H9 (cell line): Measurements from ENCODE around the gene DLX6. TPM values are rescaled to one million over a fixed set of nuclear protein-coding genes. Genes with fewer than 3 reads are reported as not detected.

Experiments
- DNase-seq: peaks from one replicate; pipeline ENCODE4 v3.0.0-alpha.2; 2017
- H2AFZ ChIP-seq: one replicate; pipeline ENCODE4 v1.6.1; 2013; ENCODE audit warnings: mild to moderate bottlenecking, low read length, control low read depth, moderate library complexity
- H2AK5ac ChIP-seq: 2 replicates; pipeline ENCODE4 v1.6.1; 2013; ENCODE audit warnings: low read length, control low read depth, mixed read lengths; ENCODE audit not compliant: insufficient read length
- H2BK120ac ChIP-seq: one replicate; pipeline ENCODE4 v1.6.1; 2013; ENCODE audit warnings: low read depth, mild to moderate bottlenecking, low read length, control low read depth, inconsistent platforms; ENCODE audit not compliant: poor library complexity, severe bottlenecking
- H2BK12ac ChIP-seq: 2 replicates; pipeline ENCODE4 v1.6.1; 2013; ENCODE audit warnings: low read length, control low read depth, mixed read lengths, low read depth; ENCODE audit not compliant: insufficient read length
- H2BK15ac ChIP-seq: 2 replicates; pipeline ENCODE4 v1.6.1; 2013; ENCODE audit warnings: low read depth, low read length, control low read depth
- H2BK20ac ChIP-seq: one replicate; pipeline ENCODE4 v1.6.1; 2013; ENCODE audit warnings: low read depth, mild to moderate bottlenecking, low read length, control low read depth, inconsistent platforms; ENCODE audit not compliant: poor library complexity, severe bottlenecking
- H2BK5ac ChIP-seq: 2 replicates; pipeline ENCODE4 v1.6.1; 2013; ENCODE audit warnings: low read length, control low read depth, mixed read lengths; ENCODE audit not compliant: insufficient read length
- H3K14ac ChIP-seq: 2 replicates; pipeline ENCODE4 v1.6.1; 2013; ENCODE audit warnings: low read length, control low read depth; ENCODE audit not compliant: insufficient read depth
- H3K18ac ChIP-seq: 2 replicates; pipeline ENCODE4 v1.6.1; 2013; ENCODE audit warnings: low read depth, mild to moderate bottlenecking, mixed read lengths, low read length, control low read depth; ENCODE audit not compliant: insufficient read length
- H3K23ac ChIP-seq: 2 replicates; pipeline ENCODE4 v1.6.1; 2013; ENCODE audit warnings: low read length, control low read depth, mixed read lengths, low read depth; ENCODE audit not compliant: insufficient read length
- H3K23me2 ChIP-seq: 2 replicates; pipeline ENCODE4 v1.6.1; 2013; ENCODE audit warnings: low read depth, mild to moderate bottlenecking, mixed read lengths, low read length, control low read depth; ENCODE audit not compliant: insufficient read length, poor library complexity, severe bottlenecking
- H3K27ac ChIP-seq: 2 replicates; pipeline ENCODE4 v1.5.1; 2013; ENCODE audit warnings: low read length, control low read depth, mixed read lengths, low read depth; ENCODE audit not compliant: insufficient read length
- H3K27me3 ChIP-seq: 2 replicates; pipeline ENCODE4 v1.6.1; 2013; ENCODE audit warnings: low read length, control low read depth, inconsistent platforms; ENCODE audit not compliant: insufficient read depth
- H3K4ac ChIP-seq: 2 replicates; pipeline ENCODE4 v1.6.1; 2013; ENCODE audit warnings: low read depth, mild to moderate bottlenecking, control low read depth, inconsistent platforms, low read length, moderate library complexity
- H3K4me1 ChIP-seq: 2 replicates; pipeline ENCODE4 v1.6.1; 2013; ENCODE audit warnings: low read length, control low read depth, inconsistent platforms; ENCODE audit not compliant: insufficient read depth
- H3K4me2 ChIP-seq: 2 replicates; pipeline ENCODE4 v1.6.1; 2013; ENCODE audit warnings: low read length, control low read depth, mixed read lengths; ENCODE audit not compliant: insufficient read length, insufficient read depth
- H3K56ac ChIP-seq: 2 replicates; pipeline ENCODE4 v1.6.1; 2013; ENCODE audit warnings: low read depth, mild to moderate bottlenecking, mixed read lengths, low read length, control low read depth; ENCODE audit not compliant: insufficient read length
- H3K79me1 ChIP-seq: 2 replicates; pipeline ENCODE4 v1.6.1; 2013; ENCODE audit warnings: low read depth, mild to moderate bottlenecking, moderate library complexity, low read length, control low read depth, inconsistent platforms; ENCODE audit not compliant: insufficient read depth, poor library complexity, severe bottlenecking
- H3K79me2 ChIP-seq: 2 replicates; pipeline ENCODE4 v1.6.1; 2013; ENCODE audit warnings: low read length, control low read depth, inconsistent platforms; ENCODE audit not compliant: insufficient read depth
- H3K9ac ChIP-seq: 2 replicates; pipeline ENCODE4 v1.6.1; 2013; ENCODE audit warnings: low read length, control low read depth, mixed read lengths; ENCODE audit not compliant: insufficient read length; ENCODE audit errors: extremely low read depth
- H3K9me3 ChIP-seq: one replicate; pipeline ENCODE4 v1.6.1; 2013; ENCODE audit warnings: low read depth, low read length, inconsistent platforms; ENCODE audit not compliant: control insufficient read depth
- H3T11ph ChIP-seq: one replicate; pipeline ENCODE4 v1.6.1; 2013; ENCODE audit warnings: mild to moderate bottlenecking, low read length, control low read depth, inconsistent platforms
- H4K20me1 ChIP-seq: one replicate; pipeline ENCODE4 v1.6.1; 2013; ENCODE audit not compliant: control insufficient read depth, insufficient read length, insufficient read depth
- H4K5ac ChIP-seq: 2 replicates; pipeline ENCODE4 v1.6.1; 2013; ENCODE audit warnings: low read depth, mild to moderate bottlenecking, mixed read lengths, low read length, control low read depth; ENCODE audit not compliant: insufficient read length
- H4K8ac ChIP-seq: replicated peaks from 2 replicates; pipeline ENCODE4 v1.6.1; 2013; ENCODE audit warnings: low read length, control low read depth, mixed read lengths, low read depth; ENCODE audit not compliant: insufficient read length
- H4K91ac ChIP-seq: 2 replicates; pipeline ENCODE4 v1.6.1; 2013; ENCODE audit warnings: low read depth, mild to moderate bottlenecking, moderate library complexity, mixed read lengths, low read length, control low read depth; ENCODE audit not compliant: insufficient read length
- H3K27ac Mint-ChIP-seq, 3 experiments: 2 replicates in 2 of 3; 3 replicates in 1 of 3; pipeline ENCODE4 v1.8.0; 2020 to 2021; ENCODE audit warnings: mixed read lengths in 3 of 3, mild to moderate bottlenecking in 1 of 3, moderate library complexity in 1 of 3
- H3K27me3 Mint-ChIP-seq: 2 replicates; pipeline ENCODE4 v1.8.0; 2021; ENCODE audit warnings: low read depth, mild to moderate bottlenecking, moderate library complexity, mixed read lengths
- H3K36me3 Mint-ChIP-seq, 3 experiments: 2 replicates in 2 of 3; 3 replicates in 1 of 3; pipeline ENCODE4 v1.8.0; 2020 to 2021; ENCODE audit warnings: low read depth in 3 of 3, mixed read lengths in 3 of 3; ENCODE audit not compliant: insufficient read depth in 1 of 3
- H3K4me1 Mint-ChIP-seq, 2 experiments: 2 replicates each; pipeline ENCODE4 v1.8.0; 2020; ENCODE audit warnings: mixed read lengths in 2 of 2
- H3K4me3 Mint-ChIP-seq, 2 experiments: 2 replicates in 1 of 2; 3 replicates in 1 of 2; pipeline ENCODE4 v1.8.0; 2020 to 2021; ENCODE audit warnings: mild to moderate bottlenecking in 2 of 2, mixed read lengths in 2 of 2, moderate library complexity in 1 of 2
- H3K9me3 Mint-ChIP-seq, 2 experiments: 2 replicates in 1 of 2; 3 replicates in 1 of 2; pipeline ENCODE4 v1.8.0; 2020; ENCODE audit warnings: mild to moderate bottlenecking in 2 of 2, mixed read lengths in 2 of 2, moderate library complexity in 1 of 2
- CTCF ChIP-seq: fragments of 200-600 bp; sonication (generic); conservative IDR thresholded peaks from 3 replicates; pipeline ENCODE4 v1.8.0; 2021; ENCODE audit warnings: antibody characterized with exemption, mild to moderate bottlenecking
- WGBS: extraction: QIAGEN DNeasy Blood & Tissue Kit; methylation state at CpG from one replicate; pipeline ENCODE4 v1.1.7; 2013; ENCODE audit warnings: missing lambda C conversion rate, low lambda C conversion rate, mixed read lengths; ENCODE audit not compliant: insufficient read length; ENCODE audit errors: extremely low coverage; 5-methylcytosine and 5-hydroxymethylcytosine counted together
- total RNA-seq: library from RNA; stranded (reverse); gene quantifications from 2 replicates; pipeline ENCODE4 v1.2.1, GENCODE V29; 2021

DLX6 gene
- total RNA-seq, 1 experiment from 2014 or later: 0.24 TPM

- no peak overlapping the region for H2BK120ac ChIP-seq
- no peaks in the 10 kb centered on the region for H3K23me2 ChIP-seq
- H3K79me2 ChIP-seq: no peaks in the 10 kb centered on the region
- peaks cover 94% of the 10 kb centered on the region for H3K27me3 ChIP-seq
- WGBS: no CpG with 5 or more reads among the region's 14 CpGs
- H4K8ac ChIP-seq: no peak overlapping the region
- H3K23ac ChIP-seq: no peak overlapping the region
- H3K4me1 ChIP-seq: no peaks in the 10 kb centered on the region
- H3K56ac ChIP-seq: no peak overlapping the region
- no peak overlapping the region for H3T11ph ChIP-seq
- peaks cover 0 to 19% of the 10 kb centered on the region in 2 experiments; a peak in 3 of 5 replicates for H3K9me3 Mint-ChIP-seq
- H3K4me2 ChIP-seq: no peak overlapping the region
- no peak overlapping the region for H3K18ac ChIP-seq
- H3K9me3 ChIP-seq: no peaks in the 10 kb centered on the region
- peaks cover 50 to 79% of the 10 kb centered on the region in 2 experiments for H3K4me1 Mint-ChIP-seq
- H3K36me3 Mint-ChIP-seq: no peaks in the 10 kb centered on the region
- no peak overlapping the region for H2BK15ac ChIP-seq
- H2AFZ ChIP-seq: no peak overlapping the region
- H2BK20ac ChIP-seq: no peak overlapping the region
- H3K14ac ChIP-seq: no peak overlapping the region
- DNase-seq: peak; percentile 65
- no peak overlapping the region for H4K5ac ChIP-seq
- H3K27ac ChIP-seq: no peak overlapping the region
- no peak overlapping the region for H4K91ac ChIP-seq
- no peak overlapping the region for H3K4ac ChIP-seq
- no peak overlapping the region for H3K27ac Mint-ChIP-seq
- H4K20me1 ChIP-seq: no peaks in the 10 kb centered on the region
- no peak overlapping the region for H3K9ac ChIP-seq
- no peaks in the 10 kb centered on the region for H3K79me1 ChIP-seq
- no peak overlapping the region for H2BK12ac ChIP-seq
- no peak overlapping the region; a peak in 1 of 5 replicates for H3K4me3 Mint-ChIP-seq
- H2BK5ac ChIP-seq: no peak overlapping the region
- H3K27me3 Mint-ChIP-seq: peaks cover 100% of the 10 kb centered on the region
- H2AK5ac ChIP-seq: no peak overlapping the region
- TF ChIP-seq CTCF: no peak
Measured at GRCh38 chr7:96998744-96999143, 6.6 kb upstream of the DLX6 start.
